Islet of Langerhans (tissue), 1 donor: ENCODE results near the gene TNS1.

Source experiments
- FAIRE-seq: peaks from one replicate; lab custom pipeline; 2011; peaks lifted over from hg19 to GRCh38; lab: Jason Lieb, UNC

The TNS1 gene

GRCh38 chr2:217766356-217766755, 236.4 kb downstream of the TNS1 start:
- FAIRE-seq: no peak

- peak; percentile 55 for FAIRE-seq
Observed at GRCh38 chr2:217761645-217762277, 241.0 kb downstream of the TNS1 start.

GRCh38 chr2:217759991-217760390, 242.8 kb downstream of the TNS1 start:
- no peak for FAIRE-seq

GRCh38 chr2:217757108-217757463, 245.7 kb downstream of the TNS1 start:
- FAIRE-seq: no peak

- FAIRE-seq: no peak
Observed at GRCh38 chr2:217756375-217757107, 246.3 kb downstream of the TNS1 start.

- FAIRE-seq: no peak
Observed at GRCh38 chr2:217755027-217755745, 247.6 kb downstream of the TNS1 start.

- FAIRE-seq: no peak
Observed at GRCh38 chr2:217753460-217754200, 249.2 kb downstream of the TNS1 start.

GRCh38 chr2:217752714-217753459, 249.9 kb downstream of the TNS1 start:
- FAIRE-seq: no peak

- no peak for FAIRE-seq
Observed at GRCh38 chr2:217751952-217752351, 250.8 kb downstream of the TNS1 start.

- FAIRE-seq: no peak
Observed at GRCh38 chr2:217751192-217751591, 251.6 kb downstream of the TNS1 start.
